ENCODE measurements around the gene STMN3.
A peak's percentile ranks its signal among the peaks of the same experiment; 100 is the strongest.
"Not testable (repeated sequence)": the region's sequence is repeated elsewhere in the genome, so short reads cannot be mapped to it uniquely, and the experiment has no call there.

The STMN3 gene

DNA sequence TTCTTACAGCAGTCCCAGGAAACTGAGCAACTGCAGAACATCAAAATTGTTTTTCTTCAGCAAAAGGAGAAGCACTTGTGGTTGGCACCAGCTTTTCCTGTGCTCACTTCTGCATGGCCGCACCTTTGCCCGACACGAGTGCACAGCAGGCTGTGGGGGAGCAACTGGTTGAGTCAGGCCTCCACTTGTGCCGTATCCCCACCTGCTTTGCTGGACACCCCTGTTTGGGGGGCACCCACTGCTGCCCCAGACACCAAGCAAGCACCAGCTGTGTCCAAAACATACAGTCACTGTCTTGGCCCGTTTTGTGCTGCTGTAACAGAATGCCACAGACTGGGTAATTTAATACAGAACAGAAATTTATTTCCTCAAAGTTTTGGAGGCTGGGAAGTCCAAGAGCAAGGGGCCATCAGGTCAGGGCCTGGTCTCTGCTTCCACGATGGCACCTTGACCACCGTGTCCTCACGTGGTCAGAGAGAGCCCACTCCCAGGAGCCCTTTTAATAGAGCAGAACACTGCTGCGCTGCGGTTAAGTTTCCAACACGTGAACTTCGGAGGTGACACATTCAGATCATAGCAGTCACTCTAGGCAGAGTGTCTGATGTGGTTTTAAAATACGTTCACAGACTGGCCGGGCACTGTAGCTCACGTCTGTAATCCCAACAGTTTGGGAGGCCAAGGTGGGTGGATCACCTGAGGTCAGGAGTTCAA, 17.6 kb downstream of the STMN3 start:
- DNase-seq: peak; percentile 25 to 95 (median 69)

DNA sequence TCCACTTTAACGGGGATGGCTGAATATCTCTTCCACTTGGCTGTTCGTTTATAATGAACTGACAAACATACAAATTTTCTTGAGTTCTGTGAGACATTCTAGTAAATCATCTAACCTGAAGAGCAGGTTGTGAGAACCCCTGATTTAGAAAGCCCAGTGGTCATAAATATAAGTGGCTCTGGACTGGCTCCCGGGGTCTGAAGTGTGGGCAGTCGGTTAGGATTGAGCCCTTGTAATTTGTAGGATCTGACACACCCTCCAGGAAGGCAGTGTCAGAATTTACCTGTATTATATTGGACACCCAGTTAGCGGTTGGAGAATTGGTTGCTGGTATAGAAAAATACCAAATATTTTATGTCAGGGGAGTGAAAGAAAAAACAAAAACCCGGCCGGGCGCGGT, 19.5 kb downstream of the STMN3 start:
- no peak for DNase-seq

DNA sequence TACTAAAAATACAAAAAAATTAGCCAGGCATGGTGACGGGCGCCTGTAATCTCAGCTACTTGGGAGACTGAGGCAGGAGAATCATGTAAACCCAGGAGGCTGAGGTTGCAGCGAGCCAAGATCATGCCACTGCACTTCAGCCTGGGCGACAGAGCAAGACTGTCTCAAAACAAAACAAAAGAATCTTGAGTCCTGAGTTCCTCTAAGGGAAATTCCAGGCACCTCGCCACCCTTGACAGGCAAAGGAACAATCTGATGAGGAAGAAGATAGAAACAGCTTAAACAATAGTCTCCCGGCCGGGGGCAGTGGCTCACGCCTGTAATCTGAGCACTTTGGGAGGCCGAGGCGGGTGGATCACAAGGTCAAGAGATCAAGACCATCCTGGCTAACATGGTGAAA, 21.8 kb downstream of the STMN3 start:
- DNase-seq: not testable (repeated sequence)

DNA sequence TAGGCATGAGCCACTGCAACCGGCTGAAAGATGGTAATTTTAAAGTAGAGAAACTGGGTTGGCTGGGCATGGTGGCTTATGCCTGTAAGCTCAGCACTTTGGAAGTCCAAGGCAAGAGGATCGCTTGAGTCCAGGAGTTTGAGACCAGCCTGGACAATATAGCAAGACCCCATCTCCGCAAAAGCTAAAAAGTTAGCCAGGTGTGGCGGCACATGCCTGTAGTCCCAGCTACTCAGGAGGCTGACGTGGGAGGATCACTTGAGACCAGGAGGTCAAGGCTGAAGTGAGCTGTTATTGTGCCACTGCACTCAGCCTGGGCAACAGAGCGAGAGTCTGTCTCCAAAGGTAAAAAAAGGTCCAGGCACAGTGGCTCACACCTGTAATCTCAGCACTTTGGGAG, 22.3 kb downstream of the STMN3 start:
- DNase-seq: not testable (repeated sequence)

DNA sequence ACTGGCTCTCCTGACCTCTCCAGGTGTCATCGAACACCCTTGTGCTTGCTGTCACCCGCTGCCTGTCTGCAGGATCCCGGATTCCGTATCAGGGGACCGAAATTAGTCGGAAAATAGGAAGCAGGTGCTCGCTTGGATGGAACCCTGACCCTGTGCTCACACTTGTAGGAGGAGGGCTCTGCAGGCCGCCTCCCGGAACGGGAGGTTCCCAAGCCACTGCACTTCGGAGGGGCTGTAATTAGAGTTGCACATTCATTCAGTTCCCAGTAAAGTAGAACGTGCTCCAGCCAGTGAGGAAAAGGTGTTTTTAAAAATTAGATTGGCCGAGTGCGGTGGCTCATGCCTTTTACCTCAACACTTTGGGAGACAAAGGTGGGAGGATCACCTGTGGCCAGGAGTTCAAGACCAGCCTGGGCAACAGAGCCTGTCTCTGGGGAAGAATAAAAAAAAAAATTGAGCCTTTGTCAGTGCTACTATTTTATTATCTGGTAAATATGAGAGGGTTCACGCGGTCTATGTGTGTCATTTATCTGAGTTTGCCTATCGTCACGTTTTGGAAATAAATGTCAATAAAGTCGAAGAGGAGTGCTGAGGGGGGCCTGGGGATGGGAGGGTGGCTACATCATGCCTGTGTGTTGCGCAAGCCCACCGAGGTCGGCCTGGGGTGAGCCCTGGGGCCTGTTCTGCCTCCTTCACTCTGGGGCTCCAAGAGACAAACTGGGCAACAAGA, 24.8 kb downstream of the STMN3 start:
- peak in 2 of 5 experiments; percentile 51 to 77 for DNase-seq

DNA sequence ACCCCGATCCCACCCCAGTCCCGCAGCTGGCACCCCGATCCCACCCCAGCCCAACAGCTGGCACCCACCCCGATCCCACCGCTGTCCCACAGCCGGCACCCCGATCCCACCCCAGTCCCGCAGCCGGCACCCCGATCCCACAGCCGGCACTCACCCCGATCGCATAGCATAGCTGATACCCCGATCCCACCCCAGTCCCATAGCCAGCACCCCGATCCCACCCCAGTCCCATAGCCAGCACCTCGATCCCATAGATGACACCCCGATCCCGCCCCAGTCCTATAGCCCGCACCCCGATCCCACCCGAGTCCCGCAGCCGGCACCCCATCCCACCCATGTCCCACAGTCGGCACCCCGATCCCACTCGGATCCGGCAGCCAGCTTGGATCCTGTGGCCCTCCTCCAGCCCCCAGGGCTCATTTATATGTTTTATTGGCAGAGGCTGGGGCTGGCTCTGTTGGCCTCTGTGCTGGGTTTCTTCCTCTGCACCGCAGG, 25.4 kb downstream of the STMN3 start:
- DNase-seq: no peak

DNA sequence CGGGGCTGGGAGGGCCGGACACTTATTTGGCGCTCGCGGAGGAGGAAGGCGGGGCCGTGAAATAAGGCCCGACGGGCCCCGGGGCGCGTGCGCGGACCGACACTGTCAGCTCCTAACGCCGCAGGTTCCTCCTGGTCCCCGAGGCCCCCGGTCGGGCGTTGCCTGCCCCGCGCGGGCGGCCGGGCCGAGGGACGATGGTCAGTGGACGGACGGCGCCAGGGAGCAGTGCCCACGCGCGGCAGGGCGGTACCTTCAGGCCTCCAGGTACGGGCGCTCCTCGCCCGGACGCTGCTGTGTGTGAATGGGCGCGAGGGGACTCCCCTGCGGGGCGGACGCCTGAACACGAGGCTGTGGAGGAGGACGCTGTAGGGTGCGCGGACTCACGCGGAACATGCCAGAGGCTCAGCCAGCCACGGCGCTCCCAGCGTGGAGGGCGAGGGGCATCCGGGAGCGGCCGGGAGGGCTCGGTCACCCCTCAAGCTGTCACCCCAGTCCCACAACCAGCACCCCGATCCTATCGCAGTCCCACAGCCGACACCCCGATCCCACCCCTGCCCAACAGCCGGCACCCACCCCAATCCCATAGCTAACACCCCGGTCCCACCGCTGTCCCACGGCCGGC, 26.0 kb downstream of the STMN3 start:
- peak in 4 of 5 experiments; percentile 91 to 96 (median 93) for DNase-seq

DNA sequence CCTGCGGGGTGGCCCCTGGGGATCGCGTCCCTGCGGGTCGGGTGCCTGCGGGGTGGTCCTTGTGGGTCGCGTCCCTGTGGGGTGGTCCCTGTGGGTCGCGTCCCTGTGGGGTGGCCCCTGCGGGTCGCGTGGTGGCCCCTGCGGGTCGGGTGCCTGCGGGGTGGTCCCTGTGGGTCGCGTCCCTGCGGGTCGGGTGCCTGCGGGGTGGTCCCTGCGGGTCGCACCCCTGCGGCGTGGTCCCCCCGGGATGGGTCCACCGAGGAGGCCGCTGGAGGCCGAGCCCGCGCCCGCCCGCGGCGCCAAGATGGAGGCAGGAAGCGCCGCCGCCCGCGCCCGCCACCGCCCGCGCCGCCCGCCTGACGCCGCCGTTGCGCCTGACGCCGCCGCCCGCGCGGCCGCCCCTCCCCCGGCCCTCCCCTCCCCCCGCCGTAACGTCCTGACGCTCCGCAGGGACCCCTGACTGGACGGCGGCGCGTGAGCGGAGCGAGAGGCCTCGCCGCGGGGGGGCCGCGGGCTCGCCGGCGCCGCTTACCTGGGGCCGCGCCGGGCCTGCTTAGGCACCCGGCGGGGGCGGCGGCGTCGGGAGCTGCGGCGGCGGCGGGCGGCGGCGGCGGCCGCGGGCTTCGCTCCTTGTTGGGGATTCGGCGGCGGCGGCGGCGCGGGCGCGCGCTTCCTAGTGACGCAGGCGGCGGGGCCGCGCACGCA, 26.6 kb downstream of the STMN3 start, which contains the start of gene GMEB2:
Gene GMEB2, minus strand, starts transcription at position 678 of the 705 bp plus-strand sequence. CDS start 7,704 bp downstream, outside the sequence.
- DNase-seq: peak in 3 of 5 experiments; percentile 47 to 88 (median 88)

DNA sequence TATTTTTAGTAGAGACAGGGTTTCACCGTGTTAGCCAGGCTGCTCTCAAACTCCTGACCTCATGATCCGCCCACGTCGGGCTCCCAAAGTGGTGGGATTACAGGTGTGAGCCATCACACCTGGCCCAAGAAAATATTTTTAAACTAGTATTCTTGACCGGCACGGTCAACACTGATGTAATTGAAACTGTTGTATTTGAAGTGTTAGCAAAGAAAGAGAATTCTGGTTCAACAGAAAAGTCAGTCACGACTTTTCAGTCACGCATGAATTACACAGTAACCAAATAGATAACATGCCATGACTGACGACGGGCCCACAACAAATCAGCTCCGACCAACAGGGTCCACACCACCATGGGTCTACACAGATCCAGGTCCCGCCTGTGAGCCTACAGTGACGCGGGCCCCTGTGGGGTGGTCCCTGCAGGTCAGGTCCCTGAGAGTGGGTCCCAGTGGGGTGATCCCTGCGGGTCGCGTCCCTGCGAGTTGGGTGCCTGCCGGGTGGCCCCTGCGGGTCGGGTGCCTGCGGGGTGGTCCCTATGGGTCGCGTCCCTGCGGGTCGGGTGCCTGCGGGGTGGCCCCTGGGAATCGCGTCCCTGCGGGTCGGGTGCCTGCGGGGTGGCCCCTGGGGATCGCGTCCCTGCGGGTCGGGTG, 27.3 kb downstream of the STMN3 start:
- peak in 1 of 5 experiments; percentile 54 for DNase-seq

DNA sequence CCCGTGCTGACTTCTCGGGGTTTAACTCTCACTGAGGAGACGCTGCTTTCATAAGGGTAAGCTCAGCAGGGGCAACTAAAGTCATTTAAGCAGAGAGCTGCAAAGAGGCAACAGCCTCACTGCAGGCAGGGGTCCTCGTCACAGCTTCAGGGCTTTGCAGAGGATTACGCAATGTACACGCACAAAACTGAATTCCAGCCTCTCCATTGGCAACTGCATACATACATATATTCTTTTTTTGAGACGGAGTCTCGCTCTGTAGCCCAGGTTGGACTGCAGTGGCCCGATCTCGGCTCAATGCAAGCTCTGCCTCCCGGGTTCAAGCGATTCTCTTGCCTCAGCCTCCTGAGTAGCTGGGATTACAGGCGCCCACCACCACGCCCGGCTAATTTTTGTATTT, 28.7 kb downstream of the STMN3 start:
- DNase-seq: no peak

DNA sequence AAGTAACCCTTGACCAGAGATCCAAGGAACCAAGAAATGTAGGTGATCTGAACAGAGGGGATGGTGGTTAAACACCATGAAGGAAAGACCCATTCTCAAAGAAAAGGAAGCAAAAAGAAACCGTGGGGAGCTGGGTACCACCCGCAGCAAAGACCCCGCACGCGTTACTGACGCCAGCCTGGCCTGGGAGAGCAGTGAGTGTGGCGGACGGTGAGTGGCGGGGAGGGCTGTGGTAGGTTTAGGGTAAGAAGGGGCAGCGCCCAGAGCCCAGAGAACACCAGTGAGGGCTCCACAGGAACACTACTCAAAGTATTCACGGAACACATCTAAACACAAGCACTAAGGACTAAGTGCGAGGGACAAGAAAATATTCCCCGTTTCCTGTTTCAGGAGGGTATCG, 30.5 kb downstream of the STMN3 start:
- DNase-seq: no peak

DNA sequence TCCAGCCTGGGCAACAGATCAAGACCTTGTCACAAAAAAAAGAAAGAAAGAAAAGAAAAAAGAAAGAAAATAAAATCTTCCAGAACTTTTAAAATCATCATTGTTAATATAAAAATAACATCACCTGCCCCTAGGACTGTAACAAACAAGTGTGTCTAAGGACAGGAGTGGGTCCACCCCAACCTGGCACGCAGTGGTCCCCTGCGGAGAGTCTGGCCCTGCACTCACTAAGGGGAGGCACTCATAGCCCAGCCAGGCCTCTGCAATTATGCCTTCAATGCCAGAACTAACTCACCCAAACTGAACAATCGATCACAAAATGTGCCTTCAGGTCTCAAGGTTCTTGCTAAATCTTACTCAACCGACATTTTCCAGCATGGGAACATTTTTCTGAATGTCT, 31.1 kb downstream of the STMN3 start:
- DNase-seq: no peak

DNA sequence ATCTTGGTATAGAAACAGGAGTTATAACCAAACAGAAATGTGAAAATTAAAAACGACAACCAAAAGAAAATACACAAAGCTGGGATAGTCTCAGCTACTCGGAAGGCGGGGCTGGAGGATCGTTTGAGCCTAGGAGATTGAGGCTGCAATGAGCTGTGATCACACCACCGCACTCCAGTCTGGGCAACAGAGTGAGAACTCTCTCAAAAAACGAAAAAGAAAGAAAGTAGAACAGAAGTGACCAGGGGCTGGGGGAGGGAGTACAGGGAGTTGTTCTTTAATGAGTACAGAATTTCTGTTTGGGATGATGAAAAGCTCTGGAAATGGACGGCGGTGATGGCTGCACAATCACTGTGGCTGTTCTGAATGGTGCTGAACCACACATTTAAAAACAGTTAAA, 32.2 kb downstream of the STMN3 start:
- no peak for DNase-seq

DNA sequence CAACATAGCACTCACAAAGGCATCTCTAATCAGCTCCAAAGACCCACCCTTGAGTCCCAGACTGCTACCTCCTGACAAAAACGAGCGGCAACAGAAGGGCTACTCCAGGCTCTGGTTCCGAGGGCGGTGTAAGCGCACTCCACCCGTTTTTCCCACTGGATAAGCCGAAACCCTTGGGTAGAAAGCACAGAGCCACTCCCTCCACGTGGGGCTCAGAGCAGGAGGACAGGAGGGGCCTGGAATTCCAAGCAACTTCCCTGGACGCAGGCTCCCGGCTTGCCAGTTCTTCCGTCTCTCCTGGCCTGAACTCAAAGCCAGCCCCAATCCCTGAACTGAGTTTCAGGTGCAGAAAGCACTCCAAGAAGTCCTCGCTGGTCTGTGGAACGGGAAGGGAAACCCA, 33.7 kb downstream of the STMN3 start:
- DNase-seq: no peak

DNA sequence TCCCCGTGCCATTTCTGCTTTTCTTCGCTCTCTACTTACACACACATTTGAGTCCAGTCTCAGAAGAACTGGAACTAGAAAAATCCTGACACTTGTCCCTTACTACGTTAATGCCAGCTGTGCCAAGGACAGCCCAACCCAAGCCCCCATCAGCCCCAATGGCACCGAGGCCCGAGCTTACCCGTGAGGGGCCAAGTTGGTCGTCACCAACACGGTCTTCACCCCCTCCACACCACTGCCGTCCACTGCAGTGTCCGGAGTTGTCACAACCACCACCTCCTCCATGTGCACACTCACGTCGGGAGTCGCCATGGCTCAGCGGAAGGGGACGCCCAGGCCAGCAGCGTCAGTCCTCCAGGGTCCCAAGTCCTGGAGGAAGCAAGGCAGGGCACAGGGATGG, 34.1 kb downstream of the STMN3 start:
- DNase-seq: no peak

DNA sequence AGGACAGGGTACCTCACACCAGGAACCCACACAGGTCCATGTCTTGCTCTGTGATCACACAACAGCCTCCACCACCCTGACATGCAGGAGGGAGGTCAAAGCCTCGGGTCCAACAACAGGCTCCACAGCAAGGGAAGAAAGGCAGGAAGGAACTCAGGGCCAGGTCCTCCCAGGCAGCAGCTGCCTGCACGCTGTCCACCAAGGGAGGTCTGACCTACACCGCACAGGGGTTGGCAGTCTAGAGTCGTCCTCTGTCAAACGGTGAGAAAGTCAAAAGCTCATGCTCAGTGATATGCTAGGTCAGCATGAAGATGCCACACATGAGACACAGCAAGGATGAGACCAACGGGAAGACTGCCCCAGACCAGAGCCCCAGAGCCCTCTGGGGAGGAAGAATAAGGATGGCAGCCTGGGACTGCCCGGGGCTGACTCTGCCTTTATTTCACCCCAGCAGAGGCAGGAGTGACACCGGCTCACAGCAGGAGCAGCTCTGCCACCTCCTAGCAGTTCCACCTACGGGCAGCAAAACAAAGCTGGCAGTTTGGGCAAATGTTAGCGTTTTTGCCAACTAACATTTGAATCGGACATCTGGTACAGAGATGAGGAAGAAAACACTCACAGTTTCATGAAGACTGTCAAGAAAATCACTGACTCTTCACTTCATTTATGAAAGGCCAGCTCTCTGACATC, 34.8 kb downstream of the STMN3 start:
- DNase-seq: no peak

DNA sequence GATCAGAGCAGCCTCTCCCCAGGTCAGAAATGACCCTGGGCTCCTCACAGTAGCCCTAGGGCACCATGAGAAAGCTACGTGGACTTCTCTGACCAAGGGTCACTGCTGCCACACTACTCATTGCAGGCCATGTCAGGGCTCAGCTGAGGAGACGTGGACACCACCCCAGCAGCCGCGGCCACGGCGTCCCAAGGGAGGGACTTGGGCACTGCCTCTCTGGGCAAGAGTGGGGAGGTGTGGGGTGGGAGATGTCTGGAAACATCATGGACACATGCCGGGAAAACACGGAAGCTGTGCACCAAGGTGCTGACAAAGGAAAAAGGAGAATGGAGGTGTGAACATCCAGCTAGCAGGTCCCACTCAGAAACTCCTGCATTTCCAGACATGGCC, 35.4 kb downstream of the STMN3 start:
- no peak for DNase-seq

DNA sequence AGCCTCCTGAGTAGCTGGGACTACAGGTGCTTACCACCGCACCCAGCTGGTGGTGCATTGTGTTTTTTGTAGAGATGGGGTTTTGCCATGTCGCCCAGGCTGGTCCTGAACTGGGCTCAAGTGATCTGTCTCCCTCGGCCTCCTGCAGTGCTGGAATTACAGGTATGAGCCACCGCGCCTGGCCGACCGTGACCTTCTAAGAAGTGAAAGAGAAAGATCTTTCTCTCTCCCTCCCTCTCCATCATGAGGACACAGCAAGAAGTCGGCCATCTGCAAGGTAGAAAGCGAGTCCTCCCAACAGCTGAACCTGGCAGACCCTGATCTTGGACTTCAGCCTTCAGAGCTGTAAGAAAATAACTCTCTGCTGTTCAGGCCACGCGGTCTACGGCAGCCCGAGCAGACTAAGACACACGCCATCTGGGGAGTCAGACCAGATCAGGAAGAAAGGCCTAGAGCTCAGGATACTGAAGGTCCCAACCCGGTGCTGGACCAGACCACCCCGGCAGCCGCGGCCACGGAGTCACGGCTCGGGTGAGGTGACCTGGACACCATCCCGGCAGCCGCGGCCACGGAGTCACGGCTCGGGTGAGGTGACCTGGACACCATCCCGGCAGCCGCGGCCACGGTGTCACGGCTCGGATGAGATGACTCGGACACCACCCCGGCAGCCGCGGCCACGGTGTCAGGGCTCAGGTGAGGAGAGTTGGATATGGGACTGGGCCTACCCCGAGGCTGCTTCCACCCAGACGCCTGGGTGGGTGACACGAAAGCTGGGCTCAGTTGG, 35.9 kb downstream of the STMN3 start:
- DNase-seq: no peak

DNA sequence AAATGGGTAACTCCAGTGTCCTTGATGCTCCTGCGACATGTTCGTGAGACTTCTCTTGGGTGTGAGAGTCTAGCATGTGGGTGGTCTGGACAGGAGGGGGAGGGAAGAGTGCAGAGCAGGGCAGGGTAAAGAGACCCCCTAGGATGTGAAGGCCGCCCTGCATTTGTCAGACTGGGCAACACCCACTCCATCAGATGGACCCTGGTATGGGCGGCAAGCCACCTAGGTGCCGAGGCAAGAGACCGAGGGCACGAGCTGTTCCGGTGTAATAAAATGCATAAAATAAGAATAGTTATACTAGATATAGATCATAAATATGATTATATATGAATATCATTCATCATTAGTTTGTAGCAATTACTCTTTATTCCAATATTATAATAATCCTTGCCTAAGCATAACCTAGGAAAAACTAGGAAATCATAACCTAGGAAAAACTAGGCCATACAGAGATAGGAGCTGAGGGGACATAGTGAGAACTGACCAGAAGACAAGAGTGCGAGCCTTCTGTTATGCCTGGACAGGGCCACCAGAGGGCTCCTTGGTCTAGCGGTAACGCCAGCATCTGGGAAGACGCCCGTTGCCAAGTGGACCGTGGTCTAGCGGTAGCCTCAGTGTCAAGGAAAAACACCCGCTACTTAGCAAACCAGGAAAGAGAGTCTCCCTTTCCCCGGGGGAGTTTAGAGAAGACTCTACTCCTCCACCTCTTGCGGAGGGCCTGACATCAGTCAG, 39.2 kb downstream of the STMN3 start:
- DNase-seq: not testable (repeated sequence)

DNA sequence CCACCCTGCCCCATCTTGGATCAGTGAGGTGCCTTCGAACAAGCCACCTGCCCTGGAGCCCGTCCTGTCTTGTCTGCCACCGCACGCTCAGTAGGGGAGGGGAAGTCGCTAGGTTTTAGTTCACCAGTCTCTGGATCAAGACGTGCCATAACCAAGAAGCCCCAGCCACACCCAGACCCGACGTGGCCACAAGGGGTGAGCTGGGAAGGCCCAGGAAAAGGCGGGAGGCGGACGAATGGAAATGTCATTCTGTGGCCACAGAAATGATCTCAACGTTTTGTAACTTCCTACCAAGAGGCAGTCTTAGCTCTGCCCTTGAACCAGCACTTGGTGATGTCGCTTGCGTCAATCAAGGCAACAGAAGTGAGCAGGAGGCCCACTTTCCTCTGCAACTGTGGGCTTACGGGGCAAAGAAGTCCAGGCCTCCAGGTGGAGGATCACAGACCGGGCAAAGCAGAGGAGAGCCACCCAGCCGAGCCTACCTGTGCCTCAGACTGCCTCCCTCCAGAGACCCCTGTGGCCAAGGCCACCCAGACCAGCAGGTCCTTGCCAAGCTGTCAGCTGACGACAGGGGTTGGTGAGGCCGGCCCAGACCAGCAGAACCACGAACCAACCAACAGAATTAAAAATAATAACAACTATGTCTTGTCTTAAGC, 40.8 kb downstream of the STMN3 start:
- no peak for DNase-seq

Measured in T-helper 2 cell (primary cell).